ENCODE data around the gene BATF3.

- no peak for TF ChIP-seq CTCF (IDR thresholded peaks at IDR 0.05)
- TF ChIP-seq POLR2A (IDR thresholded peaks at IDR 0.05) = no peak
Measured at GRCh38 chr1:212687811-212688210, 11.8 kb downstream of the BATF3 start.
